SK-N-SH (cell line): ENCODE data around the gene MMADHC.

Experiments used
- CHD2 ChIP-seq: fragments of 150-350 bp; IDR thresholded peaks from 2 replicates; pipeline ENCODE4 v1.6.1; 2018; ENCODE audit warnings: low read length; ENCODE audit not compliant: partially characterized antibody
- CTCF ChIP-seq: fragments of 200-600 bp; sonication (generic); IDR thresholded peaks from 2 replicates; pipeline ENCODE4 v1.6.1; 2017; ENCODE audit warnings: antibody characterized with exemption, mild to moderate bottlenecking, moderate library complexity
- EP300 ChIP-seq, 2 experiments: IDR thresholded peaks; 2 replicates each; pipeline versions ENCODE4 v1.4.0 to v1.6.1; 2012; ENCODE audit warnings: borderline replicate concordance in 1 of 2, low read depth in 1 of 2, low read length in 1 of 2
- MXI1 ChIP-seq: IDR thresholded peaks from 2 replicates; pipeline ENCODE4 v1.6.1; 2012; ENCODE audit warnings: mild to moderate bottlenecking, low read depth, low read length, improper control_type of control experiment
- POLR2AphosphoS5 ChIP-seq: IDR thresholded peaks from 2 replicates; pipeline ENCODE4 v1.6.1; 2012; ENCODE audit warnings: low read depth, low read length
- RCOR1 ChIP-seq: fragments of 150-350 bp; IDR thresholded peaks from 2 replicates; pipeline ENCODE4 v1.6.1; 2017; ENCODE audit warnings: antibody characterized with exemption, low read length
- REST ChIP-seq: IDR thresholded peaks from 2 replicates; pipeline ENCODE4 v1.6.1; 2012; ENCODE audit warnings: mild to moderate bottlenecking, low read depth, low read length, moderate library complexity
- SMC3 ChIP-seq: IDR thresholded peaks from 2 replicates; pipeline ENCODE4 v1.6.1; 2012; ENCODE audit warnings: low read depth, low read length, improper control_type of control experiment
- TAF1 ChIP-seq: IDR thresholded peaks from 2 replicates; pipeline ENCODE4 v1.6.1; 2012; ENCODE audit warnings: low read depth, mild to moderate bottlenecking, low read length, moderate library complexity, borderline replicate concordance
- TEAD4 ChIP-seq: IDR thresholded peaks from 2 replicates; pipeline ENCODE4 v1.4.0; 2012; ENCODE audit warnings: mild to moderate bottlenecking, borderline replicate concordance; ENCODE audit not compliant: insufficient read depth
- TF ChIP-seq, protein P1 (sequence below): IDR thresholded peaks from 2 replicates; pipeline ENCODE4 v1.4.0; 2012; ENCODE audit warnings: low read depth, borderline replicate concordance
- TF ChIP-seq, protein P2 (sequence below): IDR thresholded peaks from 2 replicates; pipeline ENCODE4 v1.4.0; 2012; ENCODE audit warnings: low read depth

- TF ChIP-seq, protein P1, sequence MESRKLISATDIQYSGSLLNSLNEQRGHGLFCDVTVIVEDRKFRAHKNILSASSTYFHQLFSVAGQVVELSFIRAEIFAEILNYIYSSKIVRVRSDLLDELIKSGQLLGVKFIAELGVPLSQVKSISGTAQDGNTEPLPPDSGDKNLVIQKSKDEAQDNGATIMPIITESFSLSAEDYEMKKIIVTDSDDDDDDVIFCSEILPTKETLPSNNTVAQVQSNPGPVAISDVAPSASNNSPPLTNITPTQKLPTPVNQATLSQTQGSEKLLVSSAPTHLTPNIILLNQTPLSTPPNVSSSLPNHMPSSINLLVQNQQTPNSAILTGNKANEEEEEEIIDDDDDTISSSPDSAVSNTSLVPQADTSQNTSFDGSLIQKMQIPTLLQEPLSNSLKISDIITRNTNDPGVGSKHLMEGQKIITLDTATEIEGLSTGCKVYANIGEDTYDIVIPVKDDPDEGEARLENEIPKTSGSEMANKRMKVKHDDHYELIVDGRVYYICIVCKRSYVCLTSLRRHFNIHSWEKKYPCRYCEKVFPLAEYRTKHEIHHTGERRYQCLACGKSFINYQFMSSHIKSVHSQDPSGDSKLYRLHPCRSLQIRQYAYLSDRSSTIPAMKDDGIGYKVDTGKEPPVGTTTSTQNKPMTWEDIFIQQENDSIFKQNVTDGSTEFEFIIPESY = no peak
- TF ChIP-seq TEAD4 = no peak
- TF ChIP-seq CTCF = no peak
- no peak for TF ChIP-seq REST
- no peak for TF ChIP-seq TAF1
- no peak for TF ChIP-seq EP300 (IDR thresholded peaks at IDR 0.05; ENCODE audit: borderline replicate concordance in 1 of 2, low read depth in 1 of 2, low read length in 1 of 2)
- TF ChIP-seq RCOR1 = no peak
- no peak for TF ChIP-seq MXI1
- TF ChIP-seq CHD2 = no peak
- TF ChIP-seq POLR2AphosphoS5 = no peak
- TF ChIP-seq, protein P2, sequence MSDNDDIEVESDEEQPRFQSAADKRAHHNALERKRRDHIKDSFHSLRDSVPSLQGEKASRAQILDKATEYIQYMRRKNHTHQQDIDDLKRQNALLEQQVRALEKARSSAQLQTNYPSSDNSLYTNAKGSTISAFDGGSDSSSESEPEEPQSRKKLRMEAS = no peak
- TF ChIP-seq SMC3 = no peak
Observed at GRCh38 chr2:149536649-149537048, 50.9 kb downstream of the MMADHC start.
